Hippocampal formation (tissue), 2 donors: Measurements from ENCODE around the gene BTBD19.

Experiments
- DNase-seq, 2 donors: peaks; one replicate each; lab custom pipeline; 2025; lab: John Stamatoyannopoulos, UW

Gene BTBD19

DNA sequence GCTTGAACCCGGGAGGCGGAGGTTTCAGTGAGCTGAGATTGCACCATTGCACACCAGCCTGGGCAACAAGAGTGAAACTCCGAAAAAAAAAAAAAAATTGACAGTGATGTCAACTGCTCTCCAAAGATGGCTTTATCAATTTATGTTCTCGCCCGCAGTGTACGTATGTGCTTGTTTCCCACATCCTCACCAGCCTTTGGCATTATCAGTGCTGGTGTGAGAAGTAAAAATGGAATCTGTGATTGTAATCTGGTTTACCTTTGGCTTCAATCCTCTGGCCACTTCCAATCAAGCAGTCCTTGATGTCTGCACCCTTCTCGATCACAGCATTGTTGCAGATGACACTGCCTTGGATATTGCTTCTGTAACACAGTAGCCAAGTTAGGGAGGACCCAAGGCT is 49.1 kb downstream of the BTBD19 start:
- DNase-seq = no peak

DNA sequence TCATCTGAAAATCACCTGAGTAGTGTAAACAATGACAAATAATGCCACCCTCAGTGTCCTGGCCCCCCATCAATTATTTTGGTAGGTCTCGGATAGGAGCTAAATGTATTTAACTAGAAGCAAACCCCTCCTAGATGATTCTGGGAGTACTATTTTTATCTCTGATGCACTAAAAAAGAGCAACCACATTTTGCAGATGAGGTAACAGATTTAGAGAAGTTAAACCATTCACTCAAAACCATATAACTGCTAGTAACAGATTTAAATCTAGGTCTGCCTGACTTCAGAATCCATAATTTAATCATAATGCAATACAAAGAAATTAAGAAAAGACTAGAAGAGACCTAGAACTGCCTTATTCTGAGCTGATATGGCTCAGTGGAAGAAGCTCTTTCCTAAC is 52.0 kb downstream of the BTBD19 start:
- DNase-seq = no peak

DNA sequence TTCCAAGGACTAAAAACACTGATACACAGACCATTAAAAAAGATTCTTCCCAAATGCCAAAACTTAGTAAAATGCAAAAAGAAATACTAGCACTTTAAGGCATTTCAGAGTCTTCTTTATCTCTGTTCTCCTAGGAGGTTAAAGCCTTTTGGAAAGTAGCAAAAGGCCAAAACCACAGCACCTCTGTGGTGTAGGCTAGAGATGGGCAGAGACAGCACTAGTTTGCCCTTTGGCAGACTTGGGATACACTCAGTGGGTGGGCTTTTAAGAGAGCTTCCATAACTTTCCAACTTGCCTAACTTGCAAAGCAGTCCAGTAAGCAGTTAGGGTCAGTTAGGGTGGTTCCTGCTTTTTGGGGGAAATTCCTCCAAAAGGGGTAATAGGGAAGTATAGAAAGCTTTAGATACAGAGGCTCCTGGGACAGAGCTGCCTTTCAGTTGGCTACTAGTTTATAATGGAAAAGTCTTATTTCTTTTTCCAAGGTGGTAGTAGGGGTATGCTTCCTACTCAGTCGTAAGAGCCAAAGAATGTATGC is 52.6 kb downstream of the BTBD19 start:
- DNase-seq = no peak

DNA sequence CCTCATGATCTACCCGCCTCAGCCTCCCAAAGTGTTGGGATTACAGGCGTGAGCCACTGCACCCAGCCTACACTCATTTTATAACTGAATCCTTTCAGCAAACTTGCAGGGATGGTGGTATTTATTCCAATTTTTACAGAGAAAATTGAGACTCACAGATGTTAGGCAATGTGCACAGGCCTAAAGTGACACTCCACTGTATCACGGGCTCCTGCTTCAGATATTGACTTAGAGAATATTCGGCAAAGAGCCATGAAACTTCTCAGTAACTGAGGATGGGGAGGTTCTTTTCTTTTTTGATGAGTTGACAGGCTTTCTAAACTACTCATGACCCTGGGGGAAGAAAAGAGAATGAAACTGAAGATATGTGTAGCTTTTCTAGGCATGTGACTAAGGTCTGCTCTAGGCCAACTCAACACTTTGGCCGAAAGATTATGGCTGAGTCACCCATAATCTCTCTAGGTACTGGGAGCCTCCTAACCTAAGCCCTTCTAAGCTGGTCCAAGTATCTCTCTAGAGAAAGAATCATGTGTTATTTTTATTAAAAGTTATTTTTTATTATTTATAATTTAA is 54.6 kb downstream of the BTBD19 start:
- DNase-seq = no peak
